IMR-90 (cell line): Measurements from ENCODE around the gene XRCC3. TPM values are rescaled to one million over a fixed set of nuclear protein-coding genes. Genes with fewer than 3 reads are reported as not detected.

Source experiments
- ATAC-seq: fragments of 200-7000 bp; cut with Tn5 transposase; 2 replicates; pipeline ENCODE4 v1.9.1; 2020; ENCODE audit warnings: low read depth, mild to moderate bottlenecking, moderate library complexity
- BruUV-seq: library from RNA; stranded (reverse); fragments of 400-500 nt; replicated peaks from 2 replicates; lab custom pipeline; 2021; lab: Mats Ljungman, UMichigan
- CTCF ChIA-PET: fragments of 300-600 bp; formaldehyde crosslinking; extraction: SDS; loops from one replicate; lab custom pipeline; 2021; ENCODE audit warnings: antibody characterized with exemption; lab: Yijun Ruan, JAX
- POLR2A ChIA-PET: fragments of 300-600 bp; sonication (Branson Sonifier 250); formaldehyde crosslinking; loops from one replicate; lab custom pipeline; 2022; ENCODE audit warnings: antibody characterized with exemption; ENCODE audit not compliant: unreplicated experiment; lab: Charles Lee
- DNase-seq: peaks from one replicate; pipeline ENCODE4 v3.0.0; 2013
- H2AFZ ChIP-seq: replicated peaks from 2 replicates; pipeline ENCODE3; 2013; ENCODE audit warnings: low read length, mild to moderate bottlenecking; ENCODE audit not compliant: poor library complexity
- H2AK5ac ChIP-seq: 2 replicates; pipeline ENCODE4 v1.6.1; 2013; ENCODE audit warnings: low read depth, low read length, inconsistent platforms
- H2AK9ac ChIP-seq: replicated peaks from 2 replicates; pipeline ENCODE3; 2013; ENCODE audit warnings: mild to moderate bottlenecking, low read depth, low read length, moderate library complexity; ENCODE audit not compliant: poor library complexity
- H2BK120ac ChIP-seq: 2 replicates; pipeline ENCODE4 v1.6.1; 2013; ENCODE audit warnings: low read depth, low read length, inconsistent platforms
- H2BK15ac ChIP-seq: 3 replicates; pipeline ENCODE4 v1.6.1; 2013; ENCODE audit warnings: low read depth, low read length, inconsistent platforms
- H2BK20ac ChIP-seq: 2 replicates; pipeline ENCODE4 v1.6.1; 2013; ENCODE audit warnings: low read depth, mild to moderate bottlenecking, inconsistent platforms, low read length, moderate library complexity
- H2BK5ac ChIP-seq: 2 replicates; pipeline ENCODE4 v1.6.1; 2013; ENCODE audit warnings: mild to moderate bottlenecking, low read depth, low read length, inconsistent platforms; ENCODE audit not compliant: poor library complexity, severe bottlenecking
- H3K14ac ChIP-seq: replicated peaks from 2 replicates; pipeline ENCODE4 v1.6.1; 2013; ENCODE audit warnings: low read depth, low read length, inconsistent platforms
- H3K18ac ChIP-seq: 2 replicates; pipeline ENCODE4 v1.6.1; 2013; ENCODE audit warnings: low read depth, low read length, control low read depth
- H3K23ac ChIP-seq: 2 replicates; pipeline ENCODE4 v1.6.1; 2013; ENCODE audit warnings: low read depth, low read length, inconsistent platforms
- H3K27ac ChIP-seq: 2 replicates; pipeline ENCODE4 v1.5.1; 2013; ENCODE audit warnings: mild to moderate bottlenecking, control low read depth, low read length; ENCODE audit not compliant: insufficient read depth
- H3K27me3 ChIP-seq: 2 replicates; pipeline ENCODE4 v1.6.1; 2013; ENCODE audit warnings: low read length; ENCODE audit not compliant: control insufficient read depth, insufficient read depth
- H3K36me3 ChIP-seq: 2 replicates; pipeline ENCODE4 v1.6.1; 2013; ENCODE audit warnings: low read length, mixed read lengths; ENCODE audit not compliant: control insufficient read depth, insufficient read depth
- H3K4ac ChIP-seq: 2 replicates; pipeline ENCODE4 v1.6.1; 2013; ENCODE audit warnings: low read depth, low read length, inconsistent platforms
- H3K4me1 ChIP-seq: 2 replicates; pipeline ENCODE4 v1.6.1; 2013; ENCODE audit warnings: low read length, mixed read lengths; ENCODE audit not compliant: control insufficient read depth, insufficient read depth
- H3K4me2 ChIP-seq: 2 replicates; pipeline ENCODE4 v1.6.1; 2013; ENCODE audit warnings: low read depth, mild to moderate bottlenecking, control low read depth, low read length, moderate library complexity
- H3K4me3 ChIP-seq: 2 replicates; pipeline ENCODE4 v1.5.1; 2013; ENCODE audit warnings: low read depth, mild to moderate bottlenecking, control low read depth, low read length, moderate library complexity; ENCODE audit not compliant: insufficient read depth
- H3K56ac ChIP-seq: 2 replicates; pipeline ENCODE4 v1.6.1; 2013; ENCODE audit warnings: low read length, inconsistent platforms; ENCODE audit not compliant: insufficient read depth; ENCODE audit errors: extremely low read depth
- H3K79me1 ChIP-seq, 2 experiments: 2 replicates each; pipeline ENCODE4 v1.6.1; 2013; ENCODE audit warnings: low read length in 2 of 2, inconsistent platforms in 1 of 2, low read depth in 1 of 2
- H3K9ac ChIP-seq: 2 replicates; pipeline ENCODE4 v1.6.1; 2013; ENCODE audit warnings: low read depth, low read length, control low read depth
- H3K9me1 ChIP-seq: 2 replicates; pipeline ENCODE4 v1.6.1; 2013; ENCODE audit warnings: low read length, inconsistent platforms; ENCODE audit not compliant: insufficient read depth
- H3K9me3 ChIP-seq: 2 replicates; pipeline ENCODE4 v1.6.1; 2013; ENCODE audit warnings: low read length; ENCODE audit not compliant: control insufficient read depth, insufficient read depth
- H4K20me1 ChIP-seq: 2 replicates; pipeline ENCODE4 v1.6.1; 2013; ENCODE audit warnings: low read length, inconsistent platforms; ENCODE audit not compliant: insufficient read depth
- H4K5ac ChIP-seq: 2 replicates; pipeline ENCODE4 v1.6.1; 2013; ENCODE audit warnings: mild to moderate bottlenecking, low read depth, low read length, control low read depth
- H4K8ac ChIP-seq, 2 experiments: 2 replicates each; pipeline ENCODE4 v1.6.1; 2013; ENCODE audit warnings: low read depth in 2 of 2, low read length in 2 of 2, control low read depth in 1 of 2, inconsistent platforms in 1 of 2
- H4K91ac ChIP-seq: 2 replicates; pipeline ENCODE4 v1.6.1; 2013; ENCODE audit warnings: low read depth, low read length, inconsistent platforms; ENCODE audit not compliant: insufficient read depth
- ELK1 ChIP-seq: fragments of 150-350 bp; IDR thresholded peaks from 2 replicates; pipeline ENCODE4 v1.6.1; 2016; ENCODE audit warnings: low read depth, mild to moderate bottlenecking, low read length, moderate library complexity, borderline replicate concordance
- WGBS, 2 experiments: methylation state at CpG; one replicate each; pipeline versions ENCODE4 v1.1.5 to v1.1.7; 2013; ENCODE audit warnings: missing lambda C conversion rate in 2 of 2; ENCODE audit not compliant: insufficient read length in 1 of 2; ENCODE audit errors: extremely low coverage in 2 of 2; 5-methylcytosine and 5-hydroxymethylcytosine counted together
- dilution Hi-C: fragments of 300-500 bp; cut with HindIII; formaldehyde crosslinking; loops from one replicate; pipeline ENCODE4 v1.14.3; 2018; ENCODE audit warnings: low sequenced_read_pairs; ENCODE audit not compliant: unreplicated experiment
- in situ Hi-C: fragments of 300-500 bp; cut with MboI; formaldehyde crosslinking; loops from 3 replicates; pipeline ENCODE4 v1.14.3; 2019; ENCODE audit warnings: low sequenced_read_pairs, inconsistent platforms, mixed read lengths
- intact Hi-C: fragments of 100-400 bp; cut with micrococcal nuclease; formaldehyde crosslinking; loops from 2 replicates; pipeline ENCODE4 v1.10.0; 2022
- polyA plus RNA-seq, 3 experiments: library from polyadenylated mRNA; depleted of rRNA; stranded (reverse); fragments of >200 nt; gene quantifications; 2 replicates each; pipeline ENCODE4 v1.2.3, GENCODE V29; 2012; ENCODE audit warnings: low replicate concordance in 1 of 3
- total RNA-seq: library from RNA; depleted of rRNA; stranded (reverse); fragments of >200 nt; gene quantifications from 2 replicates; pipeline ENCODE4 v1.2.3, GENCODE V29; 2012

The XRCC3 gene
- total and polyA plus RNA-seq, 2 of the 4 experiments (the other 2 are of a cell fraction): 8.1 to 9.5 TPM

- H3K4me1 ChIP-seq: peaks cover 21% of the 10 kb centered on the region
- no peak overlapping the region for H4K5ac ChIP-seq
- dilution Hi-C loops (no loop called here), in situ Hi-C loops (no loop called here), intact Hi-C loops (no loop called here)
- H3K18ac ChIP-seq: no peak overlapping the region
- peaks cover 50% of the 10 kb centered on the region for H3K36me3 ChIP-seq
- no peaks in the 10 kb centered on the region for H3K27me3 ChIP-seq
- TF ChIP-seq ELK1: no peak
- BruUV-seq: no TSS peak
- H3K9me1 ChIP-seq: peaks cover 18% of the 10 kb centered on the region
- H3K27ac ChIP-seq: no peak overlapping the region
- H3K79me1 ChIP-seq: peaks cover 37 to 75% of the 10 kb centered on the region in 2 experiments
- H4K8ac ChIP-seq: peak overlapping the region in 1 of 2 experiments; percentile 58; a peak in 1 of 4 replicates
- H3K4me3 ChIP-seq: no peak overlapping the region
- H3K9ac ChIP-seq: no peak overlapping the region
- CTCF ChIA-PET: no interaction called here
- H4K20me1 ChIP-seq: peaks cover 20% of the 10 kb centered on the region
- 0 out of 2 replicates have a peak overlapping the region, but pooled peaks have one; percentile 5 for H4K91ac ChIP-seq
- 0 out of 2 replicates have a peak overlapping the region, but pooled peaks have one; percentile 22 for H2BK120ac ChIP-seq
- 0 out of 2 replicates have a peak overlapping the region, but pooled peaks have one; percentile 75 for H3K14ac ChIP-seq
- H3K56ac ChIP-seq: no peak overlapping the region
- H2BK15ac ChIP-seq: no peak overlapping the region; the same call in 2 of the 3 replicates
- no peak overlapping the region for H2BK20ac ChIP-seq
- H2AK9ac ChIP-seq: peak overlapping the region; percentile 25
- H3K4me2 ChIP-seq: no peak overlapping the region
- DNase-seq (no peak), ATAC-seq (no peak)
- no peak overlapping the region for H2AFZ ChIP-seq
- peak overlapping the region; percentile 7; the same call in 1 of the 2 replicates for H3K23ac ChIP-seq
- peak overlapping the region; percentile 72; the same call in 1 of the 2 replicates for H2AK5ac ChIP-seq
- 90% methylated on average over 6 of the region's 17 CpGs; no CpG with 5 or more reads in 1 of the 2 experiments for WGBS, 2 experiments
- no peaks in the 10 kb centered on the region for H3K9me3 ChIP-seq
- peak overlapping the region; percentile 53 for H3K4ac ChIP-seq
- H2BK5ac ChIP-seq: peak overlapping the region; percentile 60
- POLR2A ChIA-PET: no interaction called here
Observed at GRCh38 chr14:103662591-103662990, 52.7 kb downstream of the XRCC3 start.
